NCI-H510A treated with DMSO at 0.1 percent for 48 hours (cell line): ENCODE data around the gene UBQLNL.

Source experiments
- DNase-seq: peaks from one replicate; lab custom pipeline; 2025; lab: John Stamatoyannopoulos, UW

UBQLNL gene

GRCh38 chr11:5516599-5516998 is at the start of gene UBQLNL:
Gene UBQLNL, minus strand, starts transcription at chr11:5516699. Its CDS starts 258 bp downstream, at chr11:5516441.
- DNase-seq: no peak

- DNase-seq: no peak
Measured at GRCh38 chr11:5564259-5565019, 47.9 kb upstream of the UBQLNL start.

- DNase-seq: no peak
Measured at GRCh38 chr11:5557751-5558150, 41.3 kb upstream of the UBQLNL start.

- DNase-seq: no peak
Measured at GRCh38 chr11:5556596-5557188, 40.2 kb upstream of the UBQLNL start.

- DNase-seq: peak; percentile 7
Measured at GRCh38 chr11:5553343-5553742, 36.8 kb upstream of the UBQLNL start.

GRCh38 chr11:5550440-5551095 is 34.1 kb upstream of the UBQLNL start:
- DNase-seq: no peak

- no peak for DNase-seq
Measured at GRCh38 chr11:5548440-5548839, 31.9 kb upstream of the UBQLNL start, which contains the start of gene OR52H1. Gene OR52H1, minus strand, starts transcription at chr11:5548540. Its CDS starts 3,035 bp downstream, at chr11:5545505.

GRCh38 chr11:5547982-5548381 is 31.5 kb upstream of the UBQLNL start:
- DNase-seq: no peak

- DNase-seq: no peak
Measured at GRCh38 chr11:5546457-5546856, 30.0 kb upstream of the UBQLNL start.

- no peak for DNase-seq
Measured at GRCh38 chr11:5541427-5541826, 24.9 kb upstream of the UBQLNL start.

- DNase-seq: no peak
Measured at GRCh38 chr11:5536482-5536881, 20.0 kb upstream of the UBQLNL start.

GRCh38 chr11:5534046-5534445 is 17.5 kb upstream of the UBQLNL start:
- DNase-seq: no peak

- no peak for DNase-seq
Measured at GRCh38 chr11:5531053-5531831, 14.7 kb upstream of the UBQLNL start.

GRCh38 chr11:5528495-5528894 is 12.0 kb upstream of the UBQLNL start:
- no peak for DNase-seq

- DNase-seq: no peak
Measured at GRCh38 chr11:5527716-5528115, 11.2 kb upstream of the UBQLNL start.

- peak; percentile 61 for DNase-seq
Measured at GRCh38 chr11:5524756-5525155, 8.3 kb upstream of the UBQLNL start.

- DNase-seq: no peak
Measured at GRCh38 chr11:5522308-5522707, 5.8 kb upstream of the UBQLNL start.

- no peak for DNase-seq
Measured at GRCh38 chr11:5521540-5521939, 5.0 kb upstream of the UBQLNL start.

GRCh38 chr11:5514841-5515240 is 1.7 kb downstream of the UBQLNL start:
- DNase-seq: no peak

- no peak for DNase-seq
Measured at GRCh38 chr11:5509803-5510202, 6.7 kb downstream of the UBQLNL start, which contains the start of gene UBQLN3. Gene UBQLN3, minus strand, starts transcription at chr11:5509957. Its CDS starts 399 bp downstream, at chr11:5509558.

- DNase-seq: no peak
Measured at GRCh38 chr11:5508605-5509004, 7.9 kb downstream of the UBQLNL start.

- DNase-seq: no peak
Measured at GRCh38 chr11:5507933-5508305, 8.6 kb downstream of the UBQLNL start.
